T follicular helper cell (primary cell): Measurements from ENCODE around the gene TCN1.

Source experiments
- DNase-seq: peaks from one replicate; pipeline ENCODE4 v3.0.0-alpha.2; 2020; ENCODE audit warnings: low read depth

TCN1 gene

DNA sequence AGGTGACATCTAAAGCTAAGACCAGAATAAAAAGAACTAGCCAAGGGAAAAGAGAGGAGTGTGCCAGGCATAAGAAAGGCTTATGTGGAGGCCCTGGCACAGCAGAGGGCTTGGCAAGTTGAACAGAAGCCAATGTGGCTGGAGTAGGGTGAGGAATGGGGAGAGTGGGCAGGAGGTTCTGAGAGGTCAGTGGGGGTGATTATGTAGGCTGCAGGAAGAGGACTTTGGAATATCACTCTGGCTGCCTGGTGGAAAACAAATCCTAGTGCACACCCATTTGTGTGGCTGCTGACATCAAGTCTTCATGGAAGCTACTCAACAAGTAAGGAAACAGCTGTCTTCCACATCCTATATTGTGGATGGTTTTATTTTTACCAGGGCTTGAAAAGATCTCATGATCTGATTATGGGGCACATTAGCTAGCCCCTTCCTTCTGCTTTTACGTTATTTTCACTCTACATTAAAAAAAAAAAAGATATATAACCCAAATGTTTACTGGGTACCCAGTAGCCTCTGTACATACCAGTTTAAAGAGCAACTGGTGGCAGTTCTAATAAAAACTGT, 59.2 kb downstream of the TCN1 start:
- no peak for DNase-seq

GRCh38 chr11:59804061-59804460, 62.2 kb downstream of the TCN1 start:
- DNase-seq, result no peak
